ENCODE measurements around the gene ATXN1.

DNA sequence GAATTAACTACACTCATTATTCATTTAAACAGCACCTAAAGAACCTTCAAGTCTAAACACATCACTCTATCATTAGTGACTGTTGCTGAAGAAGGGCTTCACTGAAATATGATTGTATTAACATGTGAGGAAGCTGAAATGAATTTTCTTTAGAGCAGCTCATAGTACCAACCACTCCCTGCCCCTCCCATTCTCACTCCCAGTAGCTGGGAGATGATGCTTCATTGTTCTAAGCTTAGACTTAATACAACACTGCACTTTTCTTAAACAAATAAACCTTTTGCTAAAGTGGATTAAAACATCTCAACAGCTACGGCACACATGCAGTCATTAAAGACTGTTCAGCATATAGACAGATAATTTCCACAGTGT lies 63.1 kb downstream of the ATXN1 start:
- TF ChIP-seq, protein P1, sequence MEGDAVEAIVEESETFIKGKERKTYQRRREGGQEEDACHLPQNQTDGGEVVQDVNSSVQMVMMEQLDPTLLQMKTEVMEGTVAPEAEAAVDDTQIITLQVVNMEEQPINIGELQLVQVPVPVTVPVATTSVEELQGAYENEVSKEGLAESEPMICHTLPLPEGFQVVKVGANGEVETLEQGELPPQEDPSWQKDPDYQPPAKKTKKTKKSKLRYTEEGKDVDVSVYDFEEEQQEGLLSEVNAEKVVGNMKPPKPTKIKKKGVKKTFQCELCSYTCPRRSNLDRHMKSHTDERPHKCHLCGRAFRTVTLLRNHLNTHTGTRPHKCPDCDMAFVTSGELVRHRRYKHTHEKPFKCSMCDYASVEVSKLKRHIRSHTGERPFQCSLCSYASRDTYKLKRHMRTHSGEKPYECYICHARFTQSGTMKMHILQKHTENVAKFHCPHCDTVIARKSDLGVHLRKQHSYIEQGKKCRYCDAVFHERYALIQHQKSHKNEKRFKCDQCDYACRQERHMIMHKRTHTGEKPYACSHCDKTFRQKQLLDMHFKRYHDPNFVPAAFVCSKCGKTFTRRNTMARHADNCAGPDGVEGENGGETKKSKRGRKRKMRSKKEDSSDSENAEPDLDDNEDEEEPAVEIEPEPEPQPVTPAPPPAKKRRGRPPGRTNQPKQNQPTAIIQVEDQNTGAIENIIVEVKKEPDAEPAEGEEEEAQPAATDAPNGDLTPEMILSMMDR (optimal IDR thresholded peaks at IDR 0.05 in 1 of 3, IDR thresholded peaks at IDR 0.05 in 1 of 3, conservative IDR thresholded peaks at IDR 0.05 in 1 of 3; ENCODE audit: extremely low read depth in 1 of 3, insufficient read depth in 2 of 3, low read length in 3 of 3): no peak
- TF ChIP-seq EZH2 (IDR thresholded peaks at IDR 0.05; ENCODE audit: low read length): no peak

Measured in keratinocyte (primary cell).